Activated T-helper 1 cell treated with anti-CD3 and anti-CD28 coated beads, Interleukin-2, amount 50 U/mL, for 16 hours (primary cell): ENCODE results near the gene F11.
"Not testable (repeated sequence)": the region's sequence is repeated elsewhere in the genome, so short reads cannot be mapped to it uniquely, and the experiment has no call there.

ENCODE experiments used
- DNase-seq, 2 donors: peaks; one replicate each; pipeline ENCODE4 v3.0.0-alpha.2; 2020; ENCODE audit warnings: low read depth in 1 of 2, low spot score in 1 of 2

F11 gene

GRCh38 chr4:186265683-186266652 lies at the start of gene F11:
Gene F11, plus strand, starts transcription at chr4:186266189. Its CDS starts 948 bp downstream, at chr4:186267137.
- no peak for DNase-seq

GRCh38 chr4:186216465-186217024 lies 49.4 kb upstream of the F11 start:
- no peak for DNase-seq

- DNase-seq: no peak
Observed at GRCh38 chr4:186217733-186218293, 48.2 kb upstream of the F11 start.

GRCh38 chr4:186221624-186222023 lies 44.4 kb upstream of the F11 start:
- no peak for DNase-seq

- no peak for DNase-seq
Observed at GRCh38 chr4:186225848-186226247, 40.1 kb upstream of the F11 start.

- DNase-seq: no peak
Observed at GRCh38 chr4:186226521-186227189, 39.3 kb upstream of the F11 start.

GRCh38 chr4:186227221-186227620 lies 38.8 kb upstream of the F11 start, which contains the start of gene KLKB1:
Gene KLKB1, plus strand, starts transcription at chr4:186227507. Its CDS starts 689 bp downstream, at chr4:186228196.
- no peak for DNase-seq

GRCh38 chr4:186227744-186228513 lies 38.1 kb upstream of the F11 start:
- no peak for DNase-seq

- DNase-seq: no peak
Observed at GRCh38 chr4:186228514-186228894, 37.5 kb upstream of the F11 start.

- no peak for DNase-seq
Observed at GRCh38 chr4:186234367-186234766, 31.6 kb upstream of the F11 start.

GRCh38 chr4:186236126-186236525 lies 29.9 kb upstream of the F11 start:
- no peak for DNase-seq

GRCh38 chr4:186240452-186240847 lies 25.5 kb upstream of the F11 start:
- DNase-seq: no peak

- no peak for DNase-seq
Observed at GRCh38 chr4:186240848-186241491, 25.0 kb upstream of the F11 start.

- DNase-seq: no peak
Observed at GRCh38 chr4:186241616-186242015, 24.4 kb upstream of the F11 start.

GRCh38 chr4:186242031-186242430 lies 24.0 kb upstream of the F11 start:
- not testable (repeated sequence) for DNase-seq

- no peak for DNase-seq
Observed at GRCh38 chr4:186243331-186243730, 22.7 kb upstream of the F11 start.

GRCh38 chr4:186244835-186245234 lies 21.2 kb upstream of the F11 start:
- DNase-seq: no peak

GRCh38 chr4:186247062-186247752 lies 18.8 kb upstream of the F11 start:
- not testable (repeated sequence) for DNase-seq

GRCh38 chr4:186248643-186249042 lies 17.3 kb upstream of the F11 start:
- DNase-seq: no peak
